Ovary (tissue), 9 donors: ENCODE measurements around the gene ERP27. TPM values are rescaled to one million over a fixed set of nuclear protein-coding genes. Genes with fewer than 3 reads are reported as not detected.

Experiments used
- DNase-seq, 5 donors: peaks; one replicate each; pipeline ENCODE4 v3.0.0-alpha.2; 2019 to 2020
- H3K27ac ChIP-seq, 2 donors: fragments of 200-600 bp; one replicate each; pipeline versions ENCODE4 v1.5.1 to v1.8.0; 2019 to 2022
- H3K27me3 ChIP-seq: fragments of 200-600 bp; one replicate; pipeline ENCODE4 v1.8.0; 2022
- H3K36me3 ChIP-seq: fragments of 200-600 bp; sonication (generic); one replicate; pipeline ENCODE4 v1.5.1; 2019
- H3K4me1 ChIP-seq: one replicate; pipeline ENCODE4 v1.8.1; 2013; ENCODE audit warnings: mild to moderate bottlenecking, moderate library complexity; ENCODE audit not compliant: insufficient read depth
- H3K4me3 ChIP-seq: fragments of 200-600 bp; sonication (generic); one replicate; pipeline ENCODE4 v1.5.1; 2017
- H3K9me3 ChIP-seq, 2 donors: fragments of 200-600 bp in 1 of 2; sonication (generic) in 1 of 2; one replicate each; pipeline versions ENCODE4 v1.5.1 to v1.8.1; 2013 to 2019; ENCODE audit warnings: mild to moderate bottlenecking in 1 of 2, moderate library complexity in 1 of 2
- EP300 ChIP-seq: sonication (generic); formaldehyde crosslinking; IDR thresholded peaks from one replicate; pipeline ENCODE4 v1.6.1; 2017; ENCODE audit warnings: antibody characterized with exemption
- POLR2A ChIP-seq: fragments of 450-650 bp; IDR thresholded peaks from one replicate; pipeline ENCODE4 v1.6.1; 2017; ENCODE audit warnings: antibody characterized with exemption, mild to moderate bottlenecking, moderate library complexity
- WGBS, 3 donors: extraction: QIAGEN DNeasy Blood & Tissue Kit in 1 of 3; methylation state at CpG; one replicate each; pipeline versions ENCODE4 v1.1.5 to v1.1.7; 2013 to 2017; 5-methylcytosine and 5-hydroxymethylcytosine counted together
- intact Hi-C, 4 donors: fragments of 100-400 bp; cut with DNase I; formaldehyde crosslinking; loops; one replicate each; pipeline versions ENCODE4 v1.11.0 to v1.15.1; 2022 to 2023
- polyA plus RNA-seq, 2 donors: library from polyadenylated mRNA; stranded (reverse); fragments of 200-250 nt in 1 of 2; fragments of 350-450 nt in 1 of 2; fragmentation: Illumina TruSeq in 1 of 2; extraction: RNeasy Lipid Tissue Mini Kit (QIAGEN cat#74804) in 1 of 2; gene quantifications; one replicate each; pipeline ENCODE4 v1.2.3, GENCODE V29; 2013 to 2014
- total RNA-seq, 7 donors: library from RNA; depleted of rRNA in 2 of 7; stranded (reverse); fragments of >200 nt in 2 of 7; fragmentation: NEBNext Ultra II Directional in 3 of 7; extraction: Animal tissue kit (Norgen Biotek cat#: 25700) in 3 of 7; gene quantifications; one replicate each; pipeline versions ENCODE4 v1.1.0 to v1.2.4, GENCODE V29; 2016 to 2023
- TF ChIP-seq, protein P1 (sequence below), 3 donors: fragments of 450-650 bp in 2 of 3; fragments of 200-600 bp in 1 of 3; IDR thresholded peaks; one replicate each; pipeline versions ENCODE4 v1.5.1 to v1.8.0; 2016 to 2022; ENCODE audit warnings: antibody characterized with exemption in 3 of 3, mild to moderate bottlenecking in 1 of 3
- donor health status: DM: no; HTN: no; CAD: no; lungs with moderate emphysema.
- donor health status: DM: no; HTN: no; CAD: no.
- donor health status: Bipolar disorder and iron deficiency.
- donor health status: DM: yes; HTN: yes; CAD: no.
- donor health status: DM: no; HTN: no; CAD: no.
- donor health status: DM: yes; HTN: yes; CAD: no.

The ERP27 gene
- total and polyA plus RNA-seq, 9 donors = 0.35 to 83.8 (median 1.9) TPM; not detected in 1

DNA sequence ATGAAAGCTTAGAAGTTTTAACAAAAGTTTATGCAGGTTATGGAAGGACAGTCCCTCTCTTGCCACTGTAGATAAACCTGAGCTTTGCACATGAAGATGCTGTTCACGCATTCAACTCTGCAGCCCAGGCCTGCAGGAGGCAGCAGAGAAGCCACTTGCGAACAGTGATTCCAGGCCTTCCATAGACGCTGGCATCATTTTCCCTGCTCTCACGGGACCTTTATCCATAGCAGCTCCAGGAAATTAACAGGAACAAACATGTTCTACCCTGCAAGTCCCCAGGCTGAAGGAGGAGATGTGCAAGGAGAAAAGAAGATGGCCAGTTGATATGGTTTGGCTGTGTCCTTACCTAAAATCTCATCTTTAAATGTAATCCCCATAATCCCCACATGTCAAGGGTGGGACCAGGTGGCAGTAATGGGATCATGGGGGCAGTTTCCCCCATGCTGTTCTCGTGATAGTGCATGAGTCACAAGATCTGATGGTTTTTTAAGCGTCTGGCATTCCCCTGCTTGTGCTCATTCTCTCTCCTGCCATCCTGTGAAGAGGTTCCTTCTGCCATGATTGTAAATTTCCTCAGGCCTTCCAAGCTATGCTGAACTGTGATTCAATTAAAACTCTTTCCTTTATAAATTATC lies 2.0 kb downstream of the ERP27 start:
- no peaks in the 10 kb centered on the region for H3K27me3 ChIP-seq
- H3K27ac ChIP-seq = no peak overlapping the region
- no peak overlapping the region for H3K4me3 ChIP-seq
- H3K4me1 ChIP-seq = no peaks in the 10 kb centered on the region
- intact Hi-C loops = loop anchor here in 1 of 4 donors (10.0 kb wide), 1 partner anchor 48 kb away; no protein-coding TSS in a partner anchor
- TF ChIP-seq, protein P1, sequence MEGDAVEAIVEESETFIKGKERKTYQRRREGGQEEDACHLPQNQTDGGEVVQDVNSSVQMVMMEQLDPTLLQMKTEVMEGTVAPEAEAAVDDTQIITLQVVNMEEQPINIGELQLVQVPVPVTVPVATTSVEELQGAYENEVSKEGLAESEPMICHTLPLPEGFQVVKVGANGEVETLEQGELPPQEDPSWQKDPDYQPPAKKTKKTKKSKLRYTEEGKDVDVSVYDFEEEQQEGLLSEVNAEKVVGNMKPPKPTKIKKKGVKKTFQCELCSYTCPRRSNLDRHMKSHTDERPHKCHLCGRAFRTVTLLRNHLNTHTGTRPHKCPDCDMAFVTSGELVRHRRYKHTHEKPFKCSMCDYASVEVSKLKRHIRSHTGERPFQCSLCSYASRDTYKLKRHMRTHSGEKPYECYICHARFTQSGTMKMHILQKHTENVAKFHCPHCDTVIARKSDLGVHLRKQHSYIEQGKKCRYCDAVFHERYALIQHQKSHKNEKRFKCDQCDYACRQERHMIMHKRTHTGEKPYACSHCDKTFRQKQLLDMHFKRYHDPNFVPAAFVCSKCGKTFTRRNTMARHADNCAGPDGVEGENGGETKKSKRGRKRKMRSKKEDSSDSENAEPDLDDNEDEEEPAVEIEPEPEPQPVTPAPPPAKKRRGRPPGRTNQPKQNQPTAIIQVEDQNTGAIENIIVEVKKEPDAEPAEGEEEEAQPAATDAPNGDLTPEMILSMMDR (IDR thresholded peaks at IDR 0.05) = no peak
- TF ChIP-seq POLR2A = no peak
- no peak for TF ChIP-seq EP300
- no peak for DNase-seq
- WGBS, 3 donors = 92 to 94% (median 94%) methylated on average over 6 of the region's 6 CpGs
- no peaks in the 10 kb centered on the region for H3K36me3 ChIP-seq
- no peaks in the 10 kb centered on the region for H3K9me3 ChIP-seq

DNA sequence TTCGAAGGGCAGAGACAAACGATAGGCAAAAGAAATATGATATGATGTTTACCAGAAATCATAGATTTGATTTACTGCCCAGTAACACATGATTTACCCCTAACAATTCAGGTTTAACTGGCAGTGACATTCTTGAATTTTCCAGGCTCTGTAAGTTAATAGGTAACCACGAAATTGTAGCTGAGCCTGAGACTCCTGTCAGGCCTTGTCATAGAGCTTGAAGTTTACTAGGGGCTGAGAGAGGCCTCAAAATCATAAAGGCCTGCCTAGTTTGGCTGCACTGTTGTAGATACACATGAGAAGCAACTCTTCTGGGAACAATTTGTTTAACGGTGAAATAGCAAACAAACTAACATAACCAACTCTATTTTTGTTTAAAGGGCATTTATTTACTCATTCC lies 3.3 kb downstream of the ERP27 start:
- H3K36me3 ChIP-seq = no peaks in the 10 kb centered on the region
- TF ChIP-seq POLR2A (no peak), EP300 (no peak)
- TF ChIP-seq, protein P1 (IDR thresholded peaks at IDR 0.05) = no peak
- no peaks in the 10 kb centered on the region for H3K4me1 ChIP-seq
- no peaks in the 10 kb centered on the region for H3K9me3 ChIP-seq
- DNase-seq = no peak
- no peaks in the 10 kb centered on the region for H3K27me3 ChIP-seq
- no peak overlapping the region for H3K4me3 ChIP-seq
- intact Hi-C loops = loop anchor here in 1 of 4 donors (10.0 kb wide), 1 partner anchor 50 kb away; no protein-coding TSS in a partner anchor
- H3K27ac ChIP-seq = no peak overlapping the region
- WGBS, 3 donors = 27 to 41% (median 39%) methylated on average over 4 of the region's 4 CpGs

DNA sequence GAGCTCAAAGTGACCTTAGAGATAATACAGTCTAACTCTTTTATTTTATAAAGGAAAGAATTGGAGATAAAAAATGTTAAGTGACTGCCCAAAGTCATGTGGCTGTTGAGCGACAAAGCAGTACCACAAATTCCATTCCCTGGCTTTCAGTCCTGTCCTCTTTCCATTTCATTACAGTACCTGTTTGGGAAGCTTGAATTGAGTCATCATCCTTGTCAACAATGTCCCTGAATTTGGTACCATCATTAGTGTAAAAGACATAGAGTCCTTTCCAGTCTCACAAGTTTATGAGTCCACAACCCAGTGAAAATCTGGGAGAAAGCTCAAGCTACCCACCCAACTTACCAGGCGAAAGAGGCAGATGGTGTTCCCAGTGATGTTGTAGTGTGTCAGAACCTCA lies 3.8 kb downstream of the ERP27 start:
- Histone ChIP-seq H3K27me3 (no peaks in the 10 kb centered on the region), H3K27ac (no peak overlapping the region), H3K4me1 (no peaks in the 10 kb centered on the region), H3K9me3 (no peaks in the 10 kb centered on the region), H3K4me3 (no peak overlapping the region), H3K36me3 (no peaks in the 10 kb centered on the region)
- no peak for DNase-seq
- WGBS, 3 donors = 92 to 99% (median 98%) methylated on average over 2 of the region's 2 CpGs
- intact Hi-C loops = loop anchor here in 1 of 4 donors (10.0 kb wide), 1 partner anchor 50 kb away; no protein-coding TSS in a partner anchor
- TF ChIP-seq, protein P1 (IDR thresholded peaks at IDR 0.05) = no peak
- no peak for TF ChIP-seq EP300
- no peak for TF ChIP-seq POLR2A

DNA sequence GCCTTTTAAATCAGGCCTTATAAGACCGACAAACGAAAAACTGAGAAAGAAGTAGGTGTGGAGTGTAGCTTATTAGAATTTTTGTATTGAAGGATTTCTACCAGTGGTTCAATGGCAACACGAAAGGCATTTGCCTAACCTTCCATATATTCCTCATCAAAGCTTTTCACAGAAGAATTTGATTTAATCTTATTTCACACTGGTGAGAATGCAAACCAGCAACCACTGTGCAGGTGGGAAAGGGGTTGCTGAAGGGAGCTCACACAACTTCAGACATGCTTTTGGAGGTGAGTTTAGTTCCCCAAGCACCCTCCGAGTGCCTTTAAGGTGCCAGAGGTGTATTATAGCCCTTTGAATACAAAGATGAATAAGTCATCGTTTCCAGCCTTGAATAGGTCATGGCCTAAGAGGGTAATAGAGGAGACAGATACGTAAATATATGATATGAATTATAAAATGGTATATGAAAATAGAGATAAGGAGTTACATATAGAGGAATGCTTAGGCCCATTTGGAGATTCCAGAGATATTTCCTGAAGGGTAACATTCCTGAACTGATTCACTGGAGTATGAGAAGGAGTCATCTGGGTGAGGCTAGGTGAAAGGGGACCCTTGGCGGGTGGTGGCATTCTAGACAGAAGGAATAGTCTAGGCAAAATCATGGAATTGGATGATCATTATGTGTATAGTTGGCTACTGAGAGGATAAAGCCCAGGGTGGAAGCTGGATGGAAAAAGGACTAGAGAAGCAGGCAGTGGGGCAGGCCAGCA lies 6.4 kb downstream of the ERP27 start:
- Histone ChIP-seq H3K27me3 (no peaks in the 10 kb centered on the region), H3K4me1 (peaks cover 2% of the 10 kb centered on the region), H3K9me3 (no peaks in the 10 kb centered on the region), H3K4me3 (no peak overlapping the region), H3K27ac (no peak overlapping the region), H3K36me3 (no peaks in the 10 kb centered on the region)
- intact Hi-C loops = loop anchor here in 1 of 4 donors (10.0 kb wide), 1 partner anchor 53 kb away; no protein-coding TSS in a partner anchor
- DNase-seq = no peak
- TF ChIP-seq, protein P1 (IDR thresholded peaks at IDR 0.05) = no peak
- TF ChIP-seq EP300 (no peak), POLR2A (no peak)
- 94% methylated on average over 7 of the region's 7 CpGs for WGBS, 3 donors
